IPS-NIHi11 (cell line): ENCODE data around the gene TPX2.
A peak's percentile ranks its signal among the peaks of the same experiment; 100 is the strongest.

Source experiments
- DNase-seq: peaks from one replicate; pipeline ENCODE4 v3.0.0; 2012; ENCODE audit warnings: mixed read lengths, low spot score

The TPX2 gene

DNA sequence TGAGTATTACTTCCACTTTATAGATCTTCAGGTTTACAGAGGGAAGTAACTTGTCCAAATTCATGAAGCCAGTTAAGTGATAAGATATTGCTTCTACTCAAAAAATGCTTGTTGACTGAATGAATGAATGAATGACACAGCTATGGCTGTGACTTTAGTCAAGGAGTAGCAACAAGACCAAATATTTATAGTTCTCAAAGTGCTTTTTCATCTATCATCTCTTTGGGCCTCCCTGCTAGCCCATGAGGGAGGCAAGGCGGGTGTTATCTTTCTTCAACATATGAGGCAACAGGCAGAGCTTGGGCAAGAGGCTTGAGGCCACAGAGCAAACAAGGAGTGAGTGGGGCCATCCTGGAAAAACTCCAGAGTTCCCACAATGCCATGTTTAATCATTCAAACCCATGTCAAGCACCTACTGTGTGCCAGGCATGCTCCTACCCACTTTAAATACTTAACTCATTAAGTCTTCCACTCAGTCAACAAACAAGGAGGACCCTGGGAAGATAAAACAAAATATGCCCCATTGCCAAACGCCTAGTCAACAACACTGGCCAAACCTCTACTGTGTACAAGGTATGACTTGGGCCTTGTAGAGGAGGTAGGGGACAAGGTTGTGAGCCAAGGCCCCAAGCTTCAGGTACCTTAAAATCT, 32.4 kb upstream of the TPX2 start:
- no peak for DNase-seq

DNA sequence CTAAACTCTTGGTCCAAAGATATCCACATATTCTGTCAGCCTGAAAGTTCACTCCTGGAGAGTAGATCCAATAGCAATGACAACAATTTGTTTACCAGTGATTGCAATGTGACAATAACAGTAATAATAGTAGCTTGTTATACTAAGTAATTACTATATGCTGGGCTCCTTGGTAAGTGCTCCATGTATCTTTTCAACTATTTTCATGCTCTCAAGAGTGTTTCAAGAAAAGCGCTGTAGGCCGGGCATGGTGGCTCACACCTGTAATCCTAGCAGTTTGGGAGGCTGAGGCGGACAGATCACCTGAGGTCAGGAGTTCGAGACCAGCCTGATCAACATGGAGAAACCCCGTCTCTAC, 31.9 kb upstream of the TPX2 start:
- DNase-seq = no peak

DNA sequence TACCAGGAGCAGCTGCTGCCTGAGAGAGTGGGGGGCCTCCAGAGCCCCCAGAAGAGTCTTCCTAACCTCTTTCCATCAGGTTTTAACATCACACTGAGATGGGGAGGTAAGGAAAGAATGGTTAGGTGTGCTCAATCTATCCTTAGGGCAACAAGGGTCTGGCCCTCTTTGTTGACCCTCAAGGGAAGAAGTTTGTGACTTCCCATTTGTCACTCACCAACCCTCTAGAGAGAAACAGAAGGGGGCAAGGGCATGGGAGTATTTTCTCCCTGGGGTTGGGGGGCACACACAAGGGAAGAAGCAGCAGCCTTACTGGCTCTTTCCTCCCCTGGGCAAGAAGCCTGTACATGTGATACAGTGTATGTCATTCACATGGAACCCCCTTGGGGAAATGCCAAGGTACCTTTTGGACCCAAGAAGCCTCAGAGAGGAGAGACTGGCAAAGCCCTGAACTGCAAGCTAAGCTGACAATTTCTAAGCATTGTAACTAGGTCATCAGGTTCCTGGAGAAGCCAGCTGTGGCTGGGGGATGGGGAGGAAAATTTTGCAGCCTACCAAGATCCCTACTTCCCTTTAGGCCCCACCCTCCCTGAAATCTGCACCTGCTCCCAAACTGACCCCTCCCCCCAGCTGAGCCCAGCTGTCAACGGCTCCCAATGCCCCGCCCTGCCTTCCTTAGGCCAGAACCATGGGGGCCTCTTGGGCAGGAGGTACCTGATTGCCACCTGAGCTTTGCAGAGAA, 30.9 kb upstream of the TPX2 start:
- no peak for DNase-seq

DNA sequence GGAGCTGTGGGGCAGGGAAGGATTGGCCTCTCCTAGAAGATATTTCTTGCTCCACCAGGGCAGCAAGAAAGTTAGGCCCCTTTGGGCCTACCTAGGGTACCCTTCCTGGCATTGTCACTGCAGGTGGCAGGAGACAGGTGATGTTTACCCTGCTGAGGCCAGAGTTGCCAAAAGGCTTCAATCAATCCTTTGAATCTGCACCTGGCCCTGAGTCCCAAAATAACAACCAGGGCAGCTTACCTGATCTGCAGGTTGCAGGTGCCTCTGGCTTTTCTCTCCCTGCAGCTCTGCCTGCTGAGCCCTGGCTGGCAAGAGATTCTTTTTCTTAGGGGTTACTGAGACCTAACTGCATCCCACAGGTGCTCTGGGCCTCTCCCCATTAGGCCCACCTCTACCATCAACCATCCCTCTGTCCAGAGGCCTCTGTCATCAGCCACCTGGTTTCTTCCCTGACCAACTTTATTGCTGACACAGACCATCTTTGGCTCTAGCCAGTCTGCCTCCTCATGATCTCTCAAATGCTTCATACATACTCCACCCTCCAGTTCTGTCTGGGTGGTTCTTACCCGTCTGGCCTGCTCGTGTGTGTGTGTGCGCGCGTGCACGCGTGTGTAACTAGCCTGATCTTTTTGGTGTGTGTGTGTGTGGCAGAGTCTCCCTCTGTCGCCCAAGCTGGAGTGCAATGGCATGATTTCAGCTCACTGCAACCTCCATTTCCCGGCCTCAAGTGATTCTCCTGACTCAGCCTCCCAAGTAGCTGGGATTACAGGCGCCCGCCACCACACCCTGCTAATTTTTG, 30.2 kb upstream of the TPX2 start:
- no peak for DNase-seq

DNA sequence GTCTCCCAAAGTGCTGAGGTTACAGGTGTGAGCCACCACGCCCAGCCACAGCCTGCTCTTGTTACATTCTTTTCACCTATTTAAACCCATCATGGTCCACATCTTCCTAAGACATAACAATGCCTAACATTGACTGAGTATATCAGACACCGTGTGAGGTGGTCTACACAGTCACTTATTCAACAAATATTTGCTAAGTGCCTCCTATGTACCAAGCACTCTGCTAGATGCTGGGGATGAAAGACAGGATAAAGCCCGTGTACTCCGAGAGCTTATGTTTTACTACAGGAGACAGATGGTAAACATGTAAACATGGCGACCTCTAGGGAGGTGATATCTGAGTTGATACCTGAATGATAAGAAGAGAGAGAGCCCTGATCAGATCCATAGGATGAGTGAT, 29.2 kb upstream of the TPX2 start:
- no peak for DNase-seq

DNA sequence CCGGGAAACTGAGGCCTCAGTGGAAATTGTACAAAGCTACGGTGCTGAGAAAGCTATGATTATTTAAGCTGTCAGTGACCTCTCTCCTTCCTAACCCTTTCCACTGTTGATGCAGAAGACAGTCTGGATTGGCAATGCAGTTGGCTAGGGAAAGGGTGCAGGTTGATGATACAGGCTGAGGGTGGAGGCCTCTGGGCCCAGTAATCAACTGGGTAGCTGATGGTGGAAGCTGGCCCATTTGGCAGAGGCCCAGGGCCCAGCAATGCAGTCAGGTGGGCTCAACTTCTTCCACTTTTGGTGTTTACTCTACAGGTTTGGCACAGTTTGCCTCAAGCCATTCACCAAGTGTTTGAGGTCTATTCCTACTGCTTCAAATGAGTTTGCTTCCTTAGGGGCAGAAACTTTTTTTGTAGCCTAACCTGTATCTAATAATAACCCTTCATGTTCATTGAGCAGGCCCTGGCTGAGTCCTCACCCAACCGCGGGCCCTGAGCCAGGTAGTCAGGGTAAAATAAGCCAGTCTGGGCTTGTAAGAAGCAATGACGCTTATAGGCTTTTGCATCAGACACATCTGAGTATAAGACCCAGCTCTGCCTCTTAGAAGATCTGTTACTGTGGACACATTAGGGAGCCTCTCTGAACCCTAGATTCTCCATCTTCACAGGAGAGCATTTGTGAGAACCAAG, 28.5 kb upstream of the TPX2 start:
- no peak for DNase-seq

DNA sequence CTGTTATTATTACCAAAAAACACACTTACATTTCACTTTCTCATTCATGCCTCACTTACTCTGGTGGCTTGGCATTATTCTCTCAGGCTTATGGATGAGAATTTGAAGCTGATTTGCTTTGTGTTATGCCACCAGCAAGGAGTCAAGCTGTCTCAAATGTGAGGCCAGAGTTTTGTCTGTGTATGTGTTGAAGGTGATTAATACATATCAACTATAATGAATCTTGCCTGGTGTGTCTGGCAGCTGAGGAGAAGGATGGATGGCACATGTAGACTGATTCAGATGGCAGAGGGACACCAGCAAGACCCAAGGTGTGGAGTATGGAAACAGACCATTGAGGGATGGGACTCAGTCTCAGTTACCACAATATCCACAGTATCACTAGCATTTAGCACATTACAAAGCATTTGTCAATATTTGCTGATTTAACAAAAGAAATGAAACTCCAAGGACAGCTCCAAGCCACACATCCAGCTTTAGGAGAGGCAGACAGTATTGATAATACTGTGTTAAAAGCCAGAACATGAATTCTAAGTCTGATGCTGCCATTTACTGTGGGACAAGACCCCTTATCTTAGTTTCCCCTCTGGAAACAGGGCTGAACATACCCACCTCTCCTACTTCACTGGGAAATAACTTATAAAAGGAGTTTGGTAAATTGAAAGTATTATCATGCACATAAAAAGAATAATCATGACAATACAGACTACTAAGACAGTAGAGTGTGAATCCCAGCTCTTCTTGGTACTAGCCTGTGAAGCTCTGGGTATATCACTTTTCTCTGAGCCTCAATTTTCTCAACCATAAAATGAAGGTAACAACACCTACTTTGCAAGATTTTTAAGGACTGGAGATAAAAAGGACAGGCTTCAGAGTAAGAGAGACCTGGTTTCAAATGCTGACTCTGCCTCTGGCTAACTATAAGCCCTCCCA, 27.6 kb upstream of the TPX2 start:
- no peak for DNase-seq

DNA sequence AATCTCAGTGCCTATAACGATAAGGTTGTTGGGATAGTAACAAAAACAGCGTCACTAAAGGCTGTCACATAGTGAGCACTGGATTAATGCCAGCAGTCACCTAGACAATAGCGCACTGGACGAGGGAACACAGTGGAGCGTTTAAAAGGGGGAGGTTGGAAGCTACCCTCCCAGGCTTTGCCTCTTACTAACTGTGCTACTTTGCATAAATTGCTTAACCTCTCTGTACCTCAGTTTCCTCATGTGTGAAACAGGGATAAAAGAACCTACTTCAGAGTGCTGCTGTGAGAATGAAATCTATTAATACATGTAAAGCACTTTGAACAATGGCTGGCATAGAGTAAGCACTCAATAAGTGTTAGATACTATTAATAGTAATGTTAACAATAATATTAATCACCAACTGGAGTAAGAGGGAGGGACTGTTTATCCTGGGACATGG, 27.0 kb upstream of the TPX2 start:
- DNase-seq = no peak

DNA sequence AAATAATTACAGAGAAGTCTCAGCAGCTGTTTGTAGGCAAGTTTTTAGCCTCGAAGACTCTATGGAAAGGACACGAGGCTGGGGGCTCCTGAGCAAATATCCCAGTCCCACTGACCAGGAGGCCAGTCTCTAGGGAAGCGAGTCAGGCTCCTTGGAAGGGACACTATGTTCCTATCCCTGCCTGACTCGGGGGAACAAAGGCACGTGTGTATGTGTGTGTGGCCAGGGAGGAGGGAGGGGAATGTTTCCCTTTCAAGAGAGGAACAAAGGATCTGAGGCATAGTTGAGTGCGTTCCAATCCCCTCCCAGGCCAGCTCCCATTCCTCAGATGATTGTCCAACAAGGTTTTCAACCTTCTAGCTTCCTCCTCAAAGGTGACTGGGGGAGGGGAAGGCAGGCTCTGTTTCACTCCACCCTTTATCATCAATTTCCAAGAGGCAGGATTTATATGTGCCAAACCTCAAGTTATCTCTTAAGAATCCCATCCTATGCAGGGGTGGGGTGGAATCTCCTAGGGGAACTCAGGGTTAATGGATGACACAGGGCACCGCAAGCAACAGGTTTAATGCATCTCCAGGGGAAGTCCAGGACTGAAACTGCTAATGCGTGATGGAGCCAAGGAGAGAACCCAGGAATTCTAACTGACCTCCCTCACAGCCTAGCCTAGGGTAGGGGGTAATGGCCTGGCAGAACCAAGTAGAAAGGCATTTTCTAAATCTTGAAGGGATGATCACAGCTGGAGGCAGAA, 26.4 kb upstream of the TPX2 start:
- peak; percentile 84 for DNase-seq

DNA sequence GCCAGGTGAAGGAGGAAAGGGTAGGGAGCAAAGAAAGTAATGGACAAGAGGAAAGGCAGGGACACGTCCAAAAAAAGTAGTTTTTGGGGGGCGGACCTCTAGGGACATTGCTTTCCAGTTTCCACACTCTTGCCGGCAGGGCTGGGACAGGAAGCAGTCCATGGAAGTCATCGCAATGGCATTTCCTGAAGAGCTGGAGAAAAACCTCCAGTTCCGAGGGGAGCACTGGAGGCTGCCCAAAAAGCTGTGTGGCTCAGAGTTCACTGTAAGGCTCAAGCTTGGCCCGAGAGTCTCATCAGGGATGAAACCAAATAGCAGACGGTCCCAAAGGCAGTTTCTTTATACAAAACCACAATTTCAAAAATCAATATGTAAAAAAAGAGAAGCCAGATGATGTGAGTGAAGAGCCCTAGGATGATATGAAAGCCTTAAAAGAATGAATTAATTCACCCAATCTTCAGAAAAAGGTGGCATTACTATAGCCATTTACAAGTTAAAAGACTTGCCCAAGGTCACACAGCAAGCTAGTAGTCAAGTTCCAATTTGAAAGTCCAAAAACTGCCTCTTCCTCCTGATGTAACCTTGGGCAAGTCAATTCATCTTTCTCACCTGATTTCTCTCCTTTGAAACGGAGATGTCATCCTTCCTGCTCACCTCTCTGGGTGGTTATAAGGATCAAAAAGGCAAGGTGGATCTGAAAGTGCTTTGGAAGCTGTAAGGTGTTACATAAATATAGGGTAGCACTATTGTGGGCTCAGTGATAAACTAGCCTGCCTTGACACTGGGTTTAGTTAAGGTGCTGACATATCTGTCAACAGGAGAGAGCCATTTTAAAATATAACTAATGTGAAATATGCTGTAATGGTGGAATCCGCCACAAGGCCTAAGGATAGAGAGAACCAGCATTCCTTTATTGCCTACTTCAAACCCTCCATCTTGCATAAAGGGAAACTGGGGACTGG, 25.5 kb upstream of the TPX2 start:
- peak; percentile 46 for DNase-seq

DNA sequence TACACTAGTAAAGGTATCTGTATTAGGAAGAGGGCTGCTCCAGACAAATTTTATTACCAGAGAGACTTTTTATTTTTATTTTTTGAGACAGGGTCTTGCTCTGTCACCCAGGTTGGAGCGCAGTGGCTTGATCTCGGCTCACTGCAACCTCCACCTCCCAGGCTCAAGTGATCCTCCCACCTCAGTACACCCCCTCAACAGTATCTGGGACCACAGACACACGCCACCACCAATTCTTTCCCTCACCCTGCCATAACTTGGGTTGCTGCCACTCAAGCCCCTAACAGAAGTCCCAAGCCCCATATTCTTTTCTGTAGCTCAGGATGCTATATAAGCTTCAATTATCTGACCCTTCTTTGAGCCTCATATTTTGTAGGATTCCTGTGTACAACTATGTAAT, 23.3 kb upstream of the TPX2 start:
- no peak for DNase-seq

DNA sequence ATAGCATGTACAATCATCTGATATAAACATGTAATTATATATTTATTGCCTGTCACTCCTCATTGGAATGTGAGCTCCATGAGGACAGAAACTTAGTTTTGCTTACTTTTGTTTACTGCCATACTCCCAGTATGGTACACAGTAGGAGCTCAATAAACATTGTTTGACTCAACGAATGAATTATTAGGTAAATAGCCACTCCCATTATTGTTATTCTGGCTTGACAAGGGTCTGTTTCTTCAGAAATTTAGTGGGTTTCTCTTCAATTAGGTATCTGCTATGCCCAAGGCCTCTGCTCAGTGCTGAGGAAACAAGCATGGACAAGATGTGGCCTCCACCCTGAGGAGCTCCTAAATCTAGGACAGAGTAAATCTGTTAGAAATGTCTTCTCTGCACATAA, 22.7 kb upstream of the TPX2 start:
- no peak for DNase-seq

DNA sequence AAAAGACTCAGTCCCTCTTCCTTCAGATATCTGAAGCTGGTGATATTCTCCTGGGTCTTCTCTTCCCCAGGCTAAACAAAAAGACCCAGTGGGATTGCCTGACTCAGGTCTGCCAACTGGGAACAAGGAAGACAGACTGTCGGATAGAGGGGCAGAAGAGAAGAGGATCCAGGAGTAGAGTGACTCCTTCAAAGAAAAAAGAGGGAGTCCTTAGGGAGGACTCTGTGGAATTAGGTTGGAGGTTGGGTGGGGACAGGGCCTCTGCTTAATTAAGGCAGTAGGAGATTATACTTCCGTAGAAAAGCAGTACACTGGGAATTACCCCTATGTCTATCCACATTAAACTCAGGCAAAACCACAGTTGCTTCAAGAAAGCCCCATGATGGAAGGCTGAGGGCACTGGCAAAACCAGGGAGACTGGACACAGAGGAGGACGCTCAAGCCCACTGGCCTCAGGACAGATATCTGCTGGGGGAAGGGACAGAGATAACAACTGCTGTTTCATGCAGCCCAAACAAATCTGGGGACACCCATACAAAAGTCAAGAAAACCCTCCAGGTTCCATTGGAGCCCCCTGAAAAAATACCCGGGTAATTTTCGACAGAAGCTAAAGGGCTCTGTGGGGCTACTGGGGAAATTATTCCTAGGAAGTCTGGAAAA, 22.1 kb upstream of the TPX2 start:
- no peak for DNase-seq

DNA sequence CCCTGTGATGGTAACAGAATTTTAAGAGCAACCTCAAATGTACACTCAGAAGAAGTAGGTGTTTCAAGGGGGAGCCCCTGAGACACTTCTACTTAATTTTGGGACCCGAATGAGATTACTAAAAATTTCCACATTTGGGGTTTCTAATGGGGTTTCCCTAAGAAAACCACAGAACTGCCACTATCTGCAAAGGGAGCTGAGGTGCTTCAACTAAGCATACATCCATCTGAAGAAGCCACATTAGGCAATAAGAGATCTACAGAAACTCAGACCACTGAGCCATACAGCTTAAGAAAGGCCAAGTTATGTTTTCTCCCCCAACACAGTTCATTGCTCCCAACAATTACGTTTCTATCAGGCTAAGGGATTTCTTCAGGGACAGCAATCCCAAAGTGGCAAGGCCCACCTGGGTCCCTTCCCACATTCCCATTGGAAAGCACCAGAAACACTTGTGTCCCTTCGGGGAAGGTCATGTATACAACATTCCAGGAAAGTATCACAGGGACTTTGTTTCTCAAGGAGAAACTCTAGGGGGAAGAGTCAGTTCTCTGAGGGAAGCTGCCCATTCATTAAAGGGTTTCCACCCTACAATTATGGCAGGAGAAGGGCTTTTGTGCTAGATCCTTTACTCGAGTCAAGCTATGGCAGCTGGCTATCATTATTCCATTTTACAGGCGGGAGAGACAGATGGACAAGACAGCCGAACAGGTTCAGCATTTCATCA, 21.4 kb upstream of the TPX2 start:
- no peak for DNase-seq

DNA sequence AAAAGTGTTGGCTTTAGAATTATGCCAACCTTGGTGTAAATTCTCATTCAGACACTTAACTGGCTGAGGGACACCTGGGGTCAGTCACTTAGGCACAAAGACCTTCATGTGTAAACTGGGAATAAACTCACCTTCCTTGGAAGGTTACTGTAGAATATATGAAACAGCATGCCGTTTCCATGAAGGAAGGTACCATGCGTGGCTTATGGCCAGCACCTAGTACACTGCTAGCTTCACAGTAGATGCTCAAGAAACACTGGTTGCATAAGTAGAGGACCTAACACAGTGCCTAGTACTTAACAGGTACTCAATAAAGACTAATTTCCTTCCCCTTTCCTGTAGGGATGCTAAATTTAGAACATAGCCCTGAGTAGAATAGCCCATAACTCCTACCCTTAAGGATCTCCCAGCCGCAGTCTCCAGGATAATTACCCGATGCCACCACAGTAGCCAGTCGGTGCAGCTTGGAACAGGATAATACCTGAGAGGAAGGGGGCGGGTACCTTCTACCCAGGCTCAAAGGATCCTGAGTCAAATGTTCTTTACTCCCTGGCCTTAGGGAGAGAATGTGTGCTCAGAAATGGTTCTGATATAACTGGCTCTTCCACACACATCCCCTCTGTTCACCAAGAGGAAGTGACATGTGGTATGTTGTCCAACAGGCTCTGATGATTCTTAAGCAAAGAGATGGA, 20.0 kb upstream of the TPX2 start:
- DNase-seq = no peak

DNA sequence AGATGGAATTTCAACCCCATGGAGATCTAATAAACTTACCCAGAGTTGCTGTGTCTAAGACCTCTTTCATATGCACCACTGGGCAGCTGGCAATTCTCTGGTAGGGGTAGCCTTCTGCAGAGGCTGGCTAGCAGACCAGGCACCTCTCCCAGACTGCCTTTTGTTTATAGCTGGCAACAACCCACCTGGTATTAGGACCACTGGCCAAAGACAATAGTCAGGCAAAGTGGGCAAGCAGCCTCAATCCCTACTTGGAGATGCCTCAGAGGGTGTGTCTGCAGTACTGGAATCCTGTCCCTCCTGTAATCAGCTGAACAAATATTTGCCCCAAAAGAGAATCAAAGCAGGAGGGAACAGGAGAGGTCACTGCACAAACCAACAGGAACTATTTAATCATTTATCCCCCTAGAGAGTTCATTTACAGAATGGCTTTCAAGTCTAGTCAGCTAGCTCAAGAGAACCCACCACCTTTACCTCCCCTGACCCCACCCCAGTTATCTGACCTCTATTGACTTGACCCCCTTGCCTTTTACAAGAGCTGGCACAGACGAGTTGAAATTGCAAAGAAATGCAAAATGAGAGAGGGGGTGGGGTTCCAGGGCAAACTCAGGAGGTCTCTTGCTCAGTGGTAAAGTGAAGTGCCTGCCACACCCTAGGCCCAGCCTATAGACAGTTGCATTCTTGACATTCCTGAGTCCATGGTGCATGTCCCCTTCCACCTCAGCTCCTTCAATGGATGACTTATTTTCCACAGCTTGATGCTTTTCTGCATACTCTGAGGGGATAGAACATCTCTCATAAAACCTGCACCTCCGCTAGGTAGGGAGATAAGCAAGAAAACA, 19.2 kb upstream of the TPX2 start:
- peak; percentile 48 for DNase-seq
